Activated CD8-positive, alpha-beta T cell treated with anti-CD3 and anti-CD28 coated beads, Interleukin-2, amount 10 ng/mL, durations not matched to agents 7 days and 5 days (primary cell): ENCODE data around the gene CISD1. TPM values are rescaled to one million over a fixed set of nuclear protein-coding genes. Genes with fewer than 3 reads are reported as not detected.

Experiments used
- ATAC-seq: fragments of 150-1000 bp; cut with Tn5 transposase; one replicate; pipeline ENCODE4 v1.10.0; 2021; ENCODE audit warnings: moderate library complexity
- CTCF ChIA-PET: fragments of 350-600 bp; sonication (Branson Sonifier 250); formaldehyde crosslinking; loops from one replicate; lab custom pipeline; 2021; ENCODE audit warnings: antibody characterized with exemption; lab: Charles Lee
- POLR2A ChIA-PET: fragments of 350-600 bp; sonication (Branson Sonifier 250); formaldehyde crosslinking; loops from one replicate; lab custom pipeline; 2021; ENCODE audit warnings: antibody characterized with exemption; lab: Charles Lee
- DNase-seq: peaks from one replicate; pipeline ENCODE4 v3.0.0-alpha.2; 2020
- H3K27ac Mint-ChIP-seq: one replicate; pipeline ENCODE4 v1.8.0; 2021; ENCODE audit warnings: mild to moderate bottlenecking, mixed read lengths
- H3K27me3 Mint-ChIP-seq: one replicate; pipeline ENCODE4 v1.8.0; 2021; ENCODE audit warnings: low read depth, mixed read lengths
- H3K36me3 Mint-ChIP-seq: one replicate; pipeline ENCODE4 v1.8.0; 2021; ENCODE audit warnings: low read depth, mixed read lengths
- H3K4me1 Mint-ChIP-seq: one replicate; pipeline ENCODE4 v1.8.0; 2021; ENCODE audit warnings: low read depth, mixed read lengths
- H3K4me3 Mint-ChIP-seq: one replicate; pipeline ENCODE4 v1.8.0; 2021; ENCODE audit warnings: mild to moderate bottlenecking, mixed read lengths
- H3K9me3 Mint-ChIP-seq: one replicate; pipeline ENCODE4 v1.8.0; 2022; ENCODE audit warnings: mixed read lengths; ENCODE audit not compliant: insufficient read depth
- total RNA-seq, 2 experiments: library from RNA; stranded (reverse); gene quantifications; one replicate each; pipeline ENCODE4 v1.2.3, GENCODE V29; 2021

The CISD1 gene
- total RNA-seq, 2 experiments from 2014 or later: 40.3 to 40.9 TPM

- Mint-ChIP-seq H3K36me3 (peaks cover 9% of the 10 kb centered on the region), H3K4me1 (peaks cover 43% of the 10 kb centered on the region), H3K27me3 (no peaks in the 10 kb centered on the region), H3K4me3 (peak overlapping the region; percentile 93), H3K27ac (peak overlapping the region; percentile 94), H3K9me3 (no peaks in the 10 kb centered on the region)
- ATAC-seq: peak; percentile 4
- POLR2A ChIA-PET: interaction anchor here (0.8 kb wide), 1 partner anchor 118 kb away, joined by 3 read pairs; the partner anchor contains the start of gene TFAM
- CTCF ChIA-PET: interaction anchor here (0.9 to 1.3 kb wide), 3 partner anchors 24 to 90 kb away, joined by 3 to 8 read pairs (median 3); no protein-coding TSS in a partner anchor
- DNase-seq: peak; percentile 51
Measured at GRCh38 chr10:58266826-58267712, 1.9 kb upstream of the CISD1 start.

- ATAC-seq (peak; percentile 77), DNase-seq (peak; percentile 94)
- peak within 1 kb of the TSS; percentile 94 for H3K27ac Mint-ChIP-seq
- CTCF ChIA-PET: interaction anchor here (0.9 to 2.7 kb wide), 3 partner anchors 23 to 117 kb away, joined by 3 to 24 read pairs (median 3); partner anchors contain the start of gene TFAM
- POLR2A ChIA-PET: interaction anchor here (0.6 to 1.3 kb wide), 4 partner anchors 54 to 271 kb away, joined by 3 to 5 read pairs (median 4); no protein-coding TSS in a partner anchor
- peaks cover 37% of the 10 kb centered on the region for H3K4me1 Mint-ChIP-seq
- no peaks in the 10 kb centered on the region for H3K27me3 Mint-ChIP-seq
- H3K9me3 Mint-ChIP-seq: no peaks in the 10 kb centered on the region
- H3K4me3 Mint-ChIP-seq: peak within 1 kb of the TSS; percentile 93
- peaks cover 5% of the 10 kb centered on the region for H3K36me3 Mint-ChIP-seq
Measured at GRCh38 chr10:58267713-58268453, 1.1 kb upstream of the CISD1 start, which contains the start of gene IPMK. TSS of gene IPMK (minus strand) at chr10:58267894. CDS start at chr10:58267611, 283 bp downstream.

GRCh38 chr10:58268454-58268945, 462 bp upstream of the CISD1 start:
- ATAC-seq: peak; percentile 1
- H3K4me1 Mint-ChIP-seq: peaks cover 38% of the 10 kb centered on the region
- H3K9me3 Mint-ChIP-seq: no peaks in the 10 kb centered on the region
- peak overlapping the region; percentile 93 for H3K4me3 Mint-ChIP-seq
- H3K27ac Mint-ChIP-seq: peak overlapping the region; percentile 94
- ChIA-PET POLR2A (interaction anchor here (0.6 to 1.4 kb wide), 7 partner anchors 12 to 272 kb away, joined by 3 to 8 read pairs (median 4); partner anchors contain the start of gene TFAM), CTCF (interaction anchor here (0.9 to 2.7 kb wide), 9 partner anchors 9 to 117 kb away, joined by 3 to 24 read pairs (median 4); partner anchors contain the start of gene TFAM)
- peaks cover 5% of the 10 kb centered on the region for H3K36me3 Mint-ChIP-seq
- no peak for DNase-seq
- H3K27me3 Mint-ChIP-seq: no peaks in the 10 kb centered on the region

GRCh38 chr10:58269782-58270290, 874 bp downstream of the CISD1 start:
- ChIA-PET POLR2A (interaction anchor here (1.1 to 1.4 kb wide), 4 partner anchors 10 to 115 kb away, joined by 3 to 8 read pairs (median 4); partner anchors contain the start of gene TFAM), CTCF (interaction anchor here (1.4 to 2.7 kb wide), 2 partner anchors 21 to 92 kb away, joined by 5 to 24 read pairs; no protein-coding TSS in a partner anchor)
- no peak for ATAC-seq
- H3K4me3 Mint-ChIP-seq: peak overlapping the region; percentile 93
- no peaks in the 10 kb centered on the region for H3K27me3 Mint-ChIP-seq
- peaks cover 28% of the 10 kb centered on the region for H3K4me1 Mint-ChIP-seq
- no peak for DNase-seq
- H3K36me3 Mint-ChIP-seq: peaks cover 5% of the 10 kb centered on the region
- H3K9me3 Mint-ChIP-seq: no peaks in the 10 kb centered on the region
- peak overlapping the region; percentile 94 for H3K27ac Mint-ChIP-seq

GRCh38 chr10:58275261-58275660, 6.3 kb downstream of the CISD1 start:
- Mint-ChIP-seq H3K4me3 (no peak overlapping the region), H3K27ac (no peak overlapping the region), H3K9me3 (no peaks in the 10 kb centered on the region), H3K36me3 (peaks cover 25% of the 10 kb centered on the region), H3K4me1 (peaks cover 9% of the 10 kb centered on the region), H3K27me3 (no peaks in the 10 kb centered on the region)
- ChIA-PET CTCF (interaction anchor here (1.3 to 2.2 kb wide), 2 partner anchors 16 to 98 kb away, joined by 5 to 12 read pairs; no protein-coding TSS in a partner anchor), POLR2A (no interaction called here)
- ATAC-seq: no peak
- DNase-seq: no peak

- ChIA-PET CTCF (interaction anchor here (1.3 to 2.8 kb wide), 3 partner anchors 15 to 98 kb away, joined by 5 to 12 read pairs (median 11); no protein-coding TSS in a partner anchor), POLR2A (no interaction called here)
- Mint-ChIP-seq H3K36me3 (peaks cover 28% of the 10 kb centered on the region), H3K4me3 (no peak overlapping the region), H3K4me1 (peaks cover 9% of the 10 kb centered on the region), H3K27ac (no peak overlapping the region), H3K27me3 (no peaks in the 10 kb centered on the region), H3K9me3 (no peaks in the 10 kb centered on the region)
- no peak for ATAC-seq
- no peak for DNase-seq
Measured at GRCh38 chr10:58275908-58276307, 6.9 kb downstream of the CISD1 start.

GRCh38 chr10:58278274-58278961, 9.5 kb downstream of the CISD1 start:
- ATAC-seq (no peak), DNase-seq (no peak)
- no peaks in the 10 kb centered on the region for H3K9me3 Mint-ChIP-seq
- peaks cover 31% of the 10 kb centered on the region for H3K4me1 Mint-ChIP-seq
- no peak overlapping the region for H3K4me3 Mint-ChIP-seq
- no peak overlapping the region for H3K27ac Mint-ChIP-seq
- POLR2A ChIA-PET: no interaction called here
- peaks cover 37% of the 10 kb centered on the region for H3K36me3 Mint-ChIP-seq
- CTCF ChIA-PET: interaction anchor here (1.1 to 2.8 kb wide), 3 partner anchors 9 to 101 kb away, joined by 4 to 11 read pairs (median 8); partner anchors contain the start of gene CISD1
- no peaks in the 10 kb centered on the region for H3K27me3 Mint-ChIP-seq

- DNase-seq: no peak
Measured at GRCh38 chr10:58278962-58279307, 10.0 kb downstream of the CISD1 start.

GRCh38 chr10:58280477-58280876, 11.5 kb downstream of the CISD1 start:
- Mint-ChIP-seq H3K9me3 (no peaks in the 10 kb centered on the region), H3K4me3 (no peak overlapping the region), H3K36me3 (peaks cover 41% of the 10 kb centered on the region), H3K4me1 (peaks cover 32% of the 10 kb centered on the region), H3K27me3 (no peaks in the 10 kb centered on the region), H3K27ac (no peak overlapping the region)
- ATAC-seq: no peak
- no peak for DNase-seq
- CTCF ChIA-PET: interaction anchor here (0.6 to 1.2 kb wide), 5 partner anchors 10 to 105 kb away, joined by 3 to 6 read pairs (median 3); partner anchors contain the start of genes CISD1 and TFAM
- POLR2A ChIA-PET: interaction anchor here (1.0 kb wide), 1 partner anchor 11 kb away, joined by 4 read pairs; the partner anchor contains the start of gene CISD1

More at GRCh38 chr10:58278962-58279307, 10.0 kb downstream of the CISD1 start:
- Mint-ChIP-seq H3K9me3 (no peaks in the 10 kb centered on the region), H3K4me3 (no peak overlapping the region), H3K27me3 (no peaks in the 10 kb centered on the region), H3K27ac (no peak overlapping the region), H3K4me1 (peaks cover 32% of the 10 kb centered on the region), H3K36me3 (peaks cover 37% of the 10 kb centered on the region)
- ChIA-PET CTCF (no interaction called here), POLR2A (no interaction called here)
- ATAC-seq: no peak

GRCh38 chr10:58281092-58281752, 12.3 kb downstream of the CISD1 start:
- Mint-ChIP-seq H3K4me1 (peaks cover 32% of the 10 kb centered on the region), H3K9me3 (no peaks in the 10 kb centered on the region)

More at GRCh38 chr10:58281092-58281752, 12.3 kb downstream of the CISD1 start:
- ChIA-PET POLR2A (no interaction called here), CTCF (interaction anchor here (0.6 to 1.2 kb wide), 2 partner anchors 9 to 12 kb away, joined by 3 to 6 read pairs; partner anchors contain the start of gene CISD1)
- H3K27me3 Mint-ChIP-seq: no peaks in the 10 kb centered on the region
- DNase-seq: no peak
- no peak overlapping the region for H3K27ac Mint-ChIP-seq
- H3K4me3 Mint-ChIP-seq: no peak overlapping the region
- ATAC-seq: no peak
- H3K36me3 Mint-ChIP-seq: peaks cover 41% of the 10 kb centered on the region
